GM12875 (cell line): ENCODE measurements around the gene MARCHF11.

Source experiments
- H3K4me3 ChIP-seq: one replicate; pipeline ENCODE4 v1.5.1; 2011; ENCODE audit warnings: low read depth, low read length, control low read depth
- TF ChIP-seq, protein P1 (sequence below): IDR thresholded peaks from 2 replicates; pipeline ENCODE4 v1.5.1; 2011; ENCODE audit warnings: low read depth, mild to moderate bottlenecking, control low read depth, inconsistent platforms, low read length, moderate library complexity, borderline replicate concordance; ENCODE audit not compliant: insufficient read depth

MARCHF11 gene

DNA sequence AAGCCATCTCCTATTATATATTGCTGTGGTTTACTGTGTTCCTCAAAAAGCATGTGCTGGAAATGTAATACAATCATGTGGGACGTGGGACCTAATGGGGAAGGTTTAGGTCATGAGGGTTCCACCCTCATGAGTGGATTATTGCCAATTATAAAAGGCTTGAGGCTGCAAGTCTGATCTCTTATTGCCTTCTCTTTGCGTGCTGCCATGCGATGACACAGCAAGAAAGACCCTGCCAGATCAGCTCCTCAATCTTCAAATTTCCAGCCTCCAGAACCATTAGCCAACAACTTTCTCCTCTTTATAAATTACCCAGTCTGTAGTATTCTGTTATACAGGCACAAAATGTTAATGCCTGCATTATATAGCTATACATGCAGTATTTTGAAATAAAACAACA is 45.4 kb downstream of the MARCHF11 start:
- H3K4me3 ChIP-seq = no peak overlapping the region
- TF ChIP-seq, protein P1, sequence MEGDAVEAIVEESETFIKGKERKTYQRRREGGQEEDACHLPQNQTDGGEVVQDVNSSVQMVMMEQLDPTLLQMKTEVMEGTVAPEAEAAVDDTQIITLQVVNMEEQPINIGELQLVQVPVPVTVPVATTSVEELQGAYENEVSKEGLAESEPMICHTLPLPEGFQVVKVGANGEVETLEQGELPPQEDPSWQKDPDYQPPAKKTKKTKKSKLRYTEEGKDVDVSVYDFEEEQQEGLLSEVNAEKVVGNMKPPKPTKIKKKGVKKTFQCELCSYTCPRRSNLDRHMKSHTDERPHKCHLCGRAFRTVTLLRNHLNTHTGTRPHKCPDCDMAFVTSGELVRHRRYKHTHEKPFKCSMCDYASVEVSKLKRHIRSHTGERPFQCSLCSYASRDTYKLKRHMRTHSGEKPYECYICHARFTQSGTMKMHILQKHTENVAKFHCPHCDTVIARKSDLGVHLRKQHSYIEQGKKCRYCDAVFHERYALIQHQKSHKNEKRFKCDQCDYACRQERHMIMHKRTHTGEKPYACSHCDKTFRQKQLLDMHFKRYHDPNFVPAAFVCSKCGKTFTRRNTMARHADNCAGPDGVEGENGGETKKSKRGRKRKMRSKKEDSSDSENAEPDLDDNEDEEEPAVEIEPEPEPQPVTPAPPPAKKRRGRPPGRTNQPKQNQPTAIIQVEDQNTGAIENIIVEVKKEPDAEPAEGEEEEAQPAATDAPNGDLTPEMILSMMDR = no peak

GRCh38 chr5:16131878-16132277 is 47.7 kb downstream of the MARCHF11 start:
- TF ChIP-seq, protein P1 = no peak

GRCh38 chr5:16128944-16129343 is 50.6 kb downstream of the MARCHF11 start:
- no peak overlapping the region for H3K4me3 ChIP-seq
- TF ChIP-seq, protein P1 = no peak

More at GRCh38 chr5:16131878-16132277, 47.7 kb downstream of the MARCHF11 start:
- H3K4me3 ChIP-seq = no peak overlapping the region

DNA sequence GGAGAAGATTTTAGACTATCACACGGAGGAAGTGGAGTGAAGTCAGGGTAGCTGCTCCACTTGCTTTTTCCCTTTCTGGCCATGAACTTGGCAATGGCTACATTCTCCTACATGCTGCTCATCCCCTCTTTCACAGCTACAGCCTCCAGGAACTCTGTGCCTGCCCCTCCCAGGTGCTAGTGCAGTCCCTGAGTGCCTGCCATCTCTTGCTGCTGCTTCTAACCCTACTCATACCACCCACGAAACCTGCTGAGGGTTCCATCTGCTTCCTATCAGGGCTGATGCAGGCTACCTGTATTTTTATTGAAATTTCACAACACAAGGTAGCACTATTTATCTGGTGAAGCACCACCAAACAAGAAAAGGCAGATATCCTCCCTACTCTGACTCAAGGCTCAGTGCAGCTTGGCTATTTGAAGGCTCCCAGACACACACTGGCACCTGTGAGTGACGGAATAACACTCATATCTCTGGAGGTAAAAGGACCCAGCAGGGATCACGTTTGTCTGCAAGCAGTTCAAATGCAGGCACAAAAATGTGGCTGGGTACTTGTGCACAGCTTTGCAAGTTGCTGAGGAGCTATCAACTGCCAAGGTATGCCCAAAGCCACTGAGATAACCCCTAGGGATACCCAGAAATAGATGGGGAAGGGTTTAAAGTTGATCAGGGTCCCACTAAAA is 51.6 kb downstream of the MARCHF11 start:
- TF ChIP-seq, protein P1 = no peak
- no peak overlapping the region for H3K4me3 ChIP-seq

DNA sequence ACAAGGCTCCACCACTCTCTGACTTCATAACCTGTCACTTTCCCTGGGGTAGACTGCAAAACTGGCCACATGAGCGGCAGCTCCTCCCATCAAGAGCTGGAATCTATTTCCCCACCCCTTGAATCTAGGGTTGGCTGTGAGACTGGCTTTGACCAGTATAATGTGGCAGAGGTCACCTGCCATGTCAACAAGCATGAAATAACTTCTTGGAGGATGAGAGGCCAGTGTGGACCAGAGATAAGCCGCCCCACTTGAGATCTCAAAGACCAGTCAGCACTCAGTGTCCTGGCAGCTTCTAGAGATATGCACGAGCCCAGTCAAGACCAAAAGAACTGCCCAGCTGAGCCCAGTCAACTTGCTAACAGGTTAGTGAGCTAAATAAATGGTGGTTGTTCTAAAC is 59.0 kb downstream of the MARCHF11 start:
- TF ChIP-seq, protein P1 = no peak

GRCh38 chr5:16119790-16120189 is 59.8 kb downstream of the MARCHF11 start:
- H3K4me3 ChIP-seq = no peak overlapping the region
- TF ChIP-seq, protein P1 = no peak

More for the DNA sequence above, 59.0 kb downstream of the MARCHF11 start:
- H3K4me3 ChIP-seq = no peak overlapping the region

GRCh38 chr5:16115140-16115539 is 64.5 kb downstream of the MARCHF11 start:
- TF ChIP-seq, protein P1 = no peak
- no peak overlapping the region for H3K4me3 ChIP-seq
